Ishikawa (cell line): ENCODE measurements around the gene ACSBG1.

ENCODE experiments used
- CEBPB ChIP-seq: IDR thresholded peaks from 2 replicates; pipeline ENCODE4 v1.6.1; 2012
- CREB1 ChIP-seq: IDR thresholded peaks from 2 replicates; pipeline ENCODE4 v1.6.1; 2012; ENCODE audit warnings: low read depth
- EGR1 ChIP-seq: IDR thresholded peaks from 2 replicates; pipeline ENCODE4 v1.6.1; 2012
- EP300 ChIP-seq: IDR thresholded peaks from 2 replicates; pipeline ENCODE4 v1.6.1; 2012; ENCODE audit warnings: borderline replicate concordance
- FOXM1 ChIP-seq: IDR thresholded peaks from 2 replicates; pipeline ENCODE4 v1.6.1; 2012; ENCODE audit warnings: low read depth, borderline replicate concordance
- NFIC ChIP-seq: IDR thresholded peaks from 2 replicates; pipeline ENCODE4 v1.6.1; 2012
- RAD21 ChIP-seq: IDR thresholded peaks from 2 replicates; pipeline ENCODE4 v1.6.1; 2012; ENCODE audit warnings: low read depth
- TAF1 ChIP-seq: IDR thresholded peaks from 2 replicates; pipeline ENCODE4 v1.6.1; 2012; ENCODE audit warnings: low read depth, mild to moderate bottlenecking
- TCF12 ChIP-seq: IDR thresholded peaks from 2 replicates; pipeline ENCODE4 v1.6.1; 2012; ENCODE audit warnings: low read depth
- TEAD4 ChIP-seq: IDR thresholded peaks from 2 replicates; pipeline ENCODE4 v1.6.1; 2012
- YY1 ChIP-seq: IDR thresholded peaks from 2 replicates; pipeline ENCODE4 v1.6.1; 2012; ENCODE audit warnings: low read depth
- ZBTB7A ChIP-seq: IDR thresholded peaks from 2 replicates; pipeline ENCODE4 v1.6.1; 2012; ENCODE audit warnings: low read depth
- TF ChIP-seq, protein P1 (sequence below): IDR thresholded peaks from 2 replicates; pipeline ENCODE4 v1.6.1; 2012
- TF ChIP-seq, protein P2 (sequence below): IDR thresholded peaks from 2 replicates; pipeline ENCODE4 v1.6.1; 2012
- TF ChIP-seq, protein P3 (sequence below): IDR thresholded peaks from 2 replicates; pipeline ENCODE4 v1.6.1; 2012; ENCODE audit warnings: low read depth, mild to moderate bottlenecking

The ACSBG1 gene

GRCh38 chr15:78201281-78202190 lies 32.8 kb downstream of the ACSBG1 start:
- TF ChIP-seq YY1: no peak; the same call in 1 of the 2 replicates
- 0 out of 2 replicates have a peak, but pooled peaks have one; percentile 27 for TF ChIP-seq FOXM1
- TF ChIP-seq RAD21: peak; percentile 15; the same call in 1 of the 2 replicates
- TF ChIP-seq EP300: peak; percentile 79
- TF ChIP-seq, protein P1, sequence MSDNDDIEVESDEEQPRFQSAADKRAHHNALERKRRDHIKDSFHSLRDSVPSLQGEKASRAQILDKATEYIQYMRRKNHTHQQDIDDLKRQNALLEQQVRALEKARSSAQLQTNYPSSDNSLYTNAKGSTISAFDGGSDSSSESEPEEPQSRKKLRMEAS: peak; percentile 60; the same call in 1 of the 2 replicates
- TF ChIP-seq EGR1: no peak
- TF ChIP-seq CREB1: no peak
- TF ChIP-seq, protein P2, sequence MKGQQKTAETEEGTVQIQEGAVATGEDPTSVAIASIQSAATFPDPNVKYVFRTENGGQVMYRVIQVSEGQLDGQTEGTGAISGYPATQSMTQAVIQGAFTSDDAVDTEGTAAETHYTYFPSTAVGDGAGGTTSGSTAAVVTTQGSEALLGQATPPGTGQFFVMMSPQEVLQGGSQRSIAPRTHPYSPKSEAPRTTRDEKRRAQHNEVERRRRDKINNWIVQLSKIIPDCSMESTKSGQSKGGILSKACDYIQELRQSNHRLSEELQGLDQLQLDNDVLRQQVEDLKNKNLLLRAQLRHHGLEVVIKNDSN: peak; percentile 14; the same call in 1 of the 2 replicates
- TF ChIP-seq, protein P3, sequence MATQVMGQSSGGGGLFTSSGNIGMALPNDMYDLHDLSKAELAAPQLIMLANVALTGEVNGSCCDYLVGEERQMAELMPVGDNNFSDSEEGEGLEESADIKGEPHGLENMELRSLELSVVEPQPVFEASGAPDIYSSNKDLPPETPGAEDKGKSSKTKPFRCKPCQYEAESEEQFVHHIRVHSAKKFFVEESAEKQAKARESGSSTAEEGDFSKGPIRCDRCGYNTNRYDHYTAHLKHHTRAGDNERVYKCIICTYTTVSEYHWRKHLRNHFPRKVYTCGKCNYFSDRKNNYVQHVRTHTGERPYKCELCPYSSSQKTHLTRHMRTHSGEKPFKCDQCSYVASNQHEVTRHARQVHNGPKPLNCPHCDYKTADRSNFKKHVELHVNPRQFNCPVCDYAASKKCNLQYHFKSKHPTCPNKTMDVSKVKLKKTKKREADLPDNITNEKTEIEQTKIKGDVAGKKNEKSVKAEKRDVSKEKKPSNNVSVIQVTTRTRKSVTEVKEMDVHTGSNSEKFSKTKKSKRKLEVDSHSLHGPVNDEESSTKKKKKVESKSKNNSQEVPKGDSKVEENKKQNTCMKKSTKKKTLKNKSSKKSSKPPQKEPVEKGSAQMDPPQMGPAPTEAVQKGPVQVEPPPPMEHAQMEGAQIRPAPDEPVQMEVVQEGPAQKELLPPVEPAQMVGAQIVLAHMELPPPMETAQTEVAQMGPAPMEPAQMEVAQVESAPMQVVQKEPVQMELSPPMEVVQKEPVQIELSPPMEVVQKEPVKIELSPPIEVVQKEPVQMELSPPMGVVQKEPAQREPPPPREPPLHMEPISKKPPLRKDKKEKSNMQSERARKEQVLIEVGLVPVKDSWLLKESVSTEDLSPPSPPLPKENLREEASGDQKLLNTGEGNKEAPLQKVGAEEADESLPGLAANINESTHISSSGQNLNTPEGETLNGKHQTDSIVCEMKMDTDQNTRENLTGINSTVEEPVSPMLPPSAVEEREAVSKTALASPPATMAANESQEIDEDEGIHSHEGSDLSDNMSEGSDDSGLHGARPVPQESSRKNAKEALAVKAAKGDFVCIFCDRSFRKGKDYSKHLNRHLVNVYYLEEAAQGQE: no peak
- TF ChIP-seq TEAD4: peak; percentile 64
- no peak for TF ChIP-seq CEBPB
- no peak for TF ChIP-seq TAF1
- peak; percentile 86 for TF ChIP-seq TCF12
- no peak for TF ChIP-seq ZBTB7A
- TF ChIP-seq NFIC: peak; percentile 70

GRCh38 chr15:78200276-78200930 lies 34.0 kb downstream of the ACSBG1 start:
- TF ChIP-seq EGR1: no peak
- TF ChIP-seq, protein P2: no peak
- TF ChIP-seq, protein P1: no peak
- TF ChIP-seq NFIC: no peak
- TF ChIP-seq, protein P3: no peak
- TF ChIP-seq CREB1: no peak
- no peak for TF ChIP-seq RAD21

DNA sequence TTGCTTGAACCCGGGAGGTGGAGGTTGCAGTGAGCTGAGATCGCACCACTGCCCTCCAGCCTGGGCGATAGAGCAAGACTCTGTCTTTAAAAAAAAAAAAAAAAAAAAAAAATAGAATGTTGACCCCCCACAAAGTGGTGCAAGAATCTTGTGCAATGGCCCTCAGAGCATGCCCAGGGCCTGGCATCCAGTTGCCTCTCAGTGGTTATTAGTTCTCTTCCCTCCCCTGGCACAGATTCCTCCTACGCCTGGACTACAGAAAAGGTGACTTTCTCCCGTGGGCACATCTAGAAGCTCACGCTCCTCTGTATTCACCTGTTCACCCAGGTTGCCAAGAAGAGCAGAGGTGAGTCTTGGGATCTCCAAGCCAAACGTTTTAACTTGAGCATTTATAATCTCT lies 36.7 kb downstream of the ACSBG1 start:
- TF ChIP-seq TCF12: no peak
- TF ChIP-seq EGR1: no peak
- no peak for TF ChIP-seq YY1
- TF ChIP-seq ZBTB7A: no peak
- TF ChIP-seq RAD21: no peak
- TF ChIP-seq, protein P3: no peak
- no peak for TF ChIP-seq NFIC
- TF ChIP-seq FOXM1: no peak
- no peak for TF ChIP-seq EP300
- TF ChIP-seq CEBPB: no peak
- TF ChIP-seq TEAD4: no peak
- TF ChIP-seq, protein P1: no peak
- TF ChIP-seq, protein P2: no peak
